K562 (cell line): ENCODE results near the gene UBQLNL. TPM values are rescaled to one million over a fixed set of nuclear protein-coding genes. Genes with fewer than 3 reads are reported as not detected.

ENCODE experiments used
- ARID1B ChIP-seq: fragments of 450-650 bp; IDR thresholded peaks from 2 replicates; pipeline ENCODE4 v1.6.1; 2016; ENCODE audit warnings: antibody characterized with exemption, mild to moderate bottlenecking, inconsistent platforms
- ATF7 ChIP-seq: fragments of 450-650 bp; IDR thresholded peaks from 2 replicates; pipeline ENCODE4 v1.7.1; 2014; ENCODE audit warnings: mild to moderate bottlenecking, moderate library complexity
- DMBX1 ChIP-seq: fragments of 250-450 bp; sonication (Bioruptor Pico); IDR thresholded peaks from 2 replicates; pipeline ENCODE4 v1.8.0; 2022; ENCODE audit warnings: inconsistent platforms, mild to moderate bottlenecking, moderate library complexity, borderline replicate concordance
- DPF2 ChIP-seq: fragments of 450-650 bp; IDR thresholded peaks from 2 replicates; pipeline ENCODE4 v1.6.1; 2016
- PML ChIP-seq: IDR thresholded peaks from 2 replicates; pipeline ENCODE4 v1.6.1; 2012; ENCODE audit warnings: low read length, inconsistent platforms
- RBM14 ChIP-seq: fragments of 200-400 bp; formaldehyde crosslinking; IDR thresholded peaks from 2 replicates; pipeline ENCODE4 v1.6.1; 2018; ENCODE audit warnings: low read depth, mild to moderate bottlenecking, low read length, moderate library complexity, borderline replicate concordance; ENCODE audit not compliant: insufficient read depth
- RFX1 ChIP-seq: fragments of 450-650 bp; IDR thresholded peaks from 2 replicates; pipeline ENCODE4 v1.6.1; 2016; ENCODE audit warnings: mild to moderate bottlenecking, moderate library complexity
- polyA plus RNA-seq, 8 experiments: library from polyadenylated mRNA; depleted of rRNA in 4 of 8; stranded (reverse) in 5 of 8; unstranded in 3 of 8; fragments of >200 nt; fragmentation: Nextera tagmentation in 2 of 8; fragmentation: Illumina TruSeq in 1 of 8; extraction: Ambion mirVana in 2 of 8; extraction: Trizol in 1 of 8; gene quantifications; 2 replicates each; pipeline versions ENCODE4 v1.2.1 to v1.2.3, GENCODE V29; 2011 to 2014; ENCODE audit warnings: inconsistent platforms in 1 of 8, missing spikeins in 1 of 8
- total RNA-seq, 7 experiments: library from RNA; depleted of rRNA in 6 of 7; stranded (reverse); fragments of >200 nt in 6 of 7; fragmentation: Illumina TruSeq in 2 of 7; extraction: Trizol in 2 of 7; gene quantifications; 2 replicates each; pipeline versions ENCODE4 v1.2.1 to v1.2.3, GENCODE V29; 2011 to 2021; ENCODE audit warnings: low replicate concordance in 1 of 7
- TF ChIP-seq, protein P1 (sequence below): fragments of 200-800 bp; sonication (Bioruptor generic); IDR thresholded peaks from 2 replicates; pipeline ENCODE4 v1.6.1; 2017; ENCODE audit warnings: missing genetic modification characterization, missing compliant biosample characterization
- TF ChIP-seq, protein P2 (sequence below): sonication (generic); IDR thresholded peaks from 2 replicates; pipeline ENCODE4 v1.6.1; 2016
- TF ChIP-seq, protein P3 (sequence below), 2 experiments: fragments of 450-650 bp; IDR thresholded peaks; 2 replicates each; pipeline ENCODE4 v1.6.1; 2018; ENCODE audit warnings: mild to moderate bottlenecking in 2 of 2, low read depth in 1 of 2; ENCODE audit not compliant: partially characterized antibody in 2 of 2

The UBQLNL gene
- total and polyA plus RNA-seq, 9 of the 15 experiments (the other 6 are each of a cell fraction or from before 2014, with no cell fraction given): 0.07 to 0.27 (median 0.14) TPM

- TF ChIP-seq, protein P1, sequence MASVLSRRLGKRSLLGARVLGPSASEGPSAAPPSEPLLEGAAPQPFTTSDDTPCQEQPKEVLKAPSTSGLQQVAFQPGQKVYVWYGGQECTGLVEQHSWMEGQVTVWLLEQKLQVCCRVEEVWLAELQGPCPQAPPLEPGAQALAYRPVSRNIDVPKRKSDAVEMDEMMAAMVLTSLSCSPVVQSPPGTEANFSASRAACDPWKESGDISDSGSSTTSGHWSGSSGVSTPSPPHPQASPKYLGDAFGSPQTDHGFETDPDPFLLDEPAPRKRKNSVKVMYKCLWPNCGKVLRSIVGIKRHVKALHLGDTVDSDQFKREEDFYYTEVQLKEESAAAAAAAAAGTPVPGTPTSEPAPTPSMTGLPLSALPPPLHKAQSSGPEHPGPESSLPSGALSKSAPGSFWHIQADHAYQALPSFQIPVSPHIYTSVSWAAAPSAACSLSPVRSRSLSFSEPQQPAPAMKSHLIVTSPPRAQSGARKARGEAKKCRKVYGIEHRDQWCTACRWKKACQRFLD: 0 out of 2 replicates have a peak, but pooled peaks have one; percentile 25
- TF ChIP-seq DPF2: peak; percentile 77
- TF ChIP-seq RBM14: no peak
- TF ChIP-seq, protein P2, sequence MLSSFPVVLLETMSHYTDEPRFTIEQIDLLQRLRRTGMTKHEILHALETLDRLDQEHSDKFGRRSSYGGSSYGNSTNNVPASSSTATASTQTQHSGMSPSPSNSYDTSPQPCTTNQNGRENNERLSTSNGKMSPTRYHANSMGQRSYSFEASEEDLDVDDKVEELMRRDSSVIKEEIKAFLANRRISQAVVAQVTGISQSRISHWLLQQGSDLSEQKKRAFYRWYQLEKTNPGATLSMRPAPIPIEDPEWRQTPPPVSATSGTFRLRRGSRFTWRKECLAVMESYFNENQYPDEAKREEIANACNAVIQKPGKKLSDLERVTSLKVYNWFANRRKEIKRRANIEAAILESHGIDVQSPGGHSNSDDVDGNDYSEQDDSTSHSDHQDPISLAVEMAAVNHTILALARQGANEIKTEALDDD: peak; percentile 22; the same call in 1 of the 2 replicates
- 0 out of 2 replicates have a peak, but pooled peaks have one; percentile 34 for TF ChIP-seq PML
- peak; percentile 43; the same call in 1 of the 2 replicates for TF ChIP-seq RFX1
- TF ChIP-seq, protein P3, sequence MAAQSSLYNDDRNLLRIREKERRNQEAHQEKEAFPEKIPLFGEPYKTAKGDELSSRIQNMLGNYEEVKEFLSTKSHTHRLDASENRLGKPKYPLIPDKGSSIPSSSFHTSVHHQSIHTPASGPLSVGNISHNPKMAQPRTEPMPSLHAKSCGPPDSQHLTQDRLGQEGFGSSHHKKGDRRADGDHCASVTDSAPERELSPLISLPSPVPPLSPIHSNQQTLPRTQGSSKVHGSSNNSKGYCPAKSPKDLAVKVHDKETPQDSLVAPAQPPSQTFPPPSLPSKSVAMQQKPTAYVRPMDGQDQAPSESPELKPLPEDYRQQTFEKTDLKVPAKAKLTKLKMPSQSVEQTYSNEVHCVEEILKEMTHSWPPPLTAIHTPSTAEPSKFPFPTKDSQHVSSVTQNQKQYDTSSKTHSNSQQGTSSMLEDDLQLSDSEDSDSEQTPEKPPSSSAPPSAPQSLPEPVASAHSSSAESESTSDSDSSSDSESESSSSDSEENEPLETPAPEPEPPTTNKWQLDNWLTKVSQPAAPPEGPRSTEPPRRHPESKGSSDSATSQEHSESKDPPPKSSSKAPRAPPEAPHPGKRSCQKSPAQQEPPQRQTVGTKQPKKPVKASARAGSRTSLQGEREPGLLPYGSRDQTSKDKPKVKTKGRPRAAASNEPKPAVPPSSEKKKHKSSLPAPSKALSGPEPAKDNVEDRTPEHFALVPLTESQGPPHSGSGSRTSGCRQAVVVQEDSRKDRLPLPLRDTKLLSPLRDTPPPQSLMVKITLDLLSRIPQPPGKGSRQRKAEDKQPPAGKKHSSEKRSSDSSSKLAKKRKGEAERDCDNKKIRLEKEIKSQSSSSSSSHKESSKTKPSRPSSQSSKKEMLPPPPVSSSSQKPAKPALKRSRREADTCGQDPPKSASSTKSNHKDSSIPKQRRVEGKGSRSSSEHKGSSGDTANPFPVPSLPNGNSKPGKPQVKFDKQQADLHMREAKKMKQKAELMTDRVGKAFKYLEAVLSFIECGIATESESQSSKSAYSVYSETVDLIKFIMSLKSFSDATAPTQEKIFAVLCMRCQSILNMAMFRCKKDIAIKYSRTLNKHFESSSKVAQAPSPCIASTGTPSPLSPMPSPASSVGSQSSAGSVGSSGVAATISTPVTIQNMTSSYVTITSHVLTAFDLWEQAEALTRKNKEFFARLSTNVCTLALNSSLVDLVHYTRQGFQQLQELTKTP (IDR thresholded peaks at IDR 0.05; ENCODE audit: low read depth in 1 of 2, partially characterized antibody in 2 of 2): peak in 1 of 2 experiments; percentile 58
- TF ChIP-seq DMBX1 (CRISPR knock-in tag): no peak
- peak; percentile 89 for TF ChIP-seq ATF7
- peak; percentile 85 for TF ChIP-seq ARID1B
Measured at GRCh38 chr11:5531053-5531831, 14.7 kb upstream of the UBQLNL start (continued).
